GM13976 (cell line): ENCODE results near the gene KRTAP10-2.

ENCODE experiments used
- DNase-seq: peaks from one replicate; pipeline ENCODE4 v3.0.0; 2012; ENCODE audit warnings: low spot score
- in situ Hi-C: fragments of 300-500 bp; cut with MboI; formaldehyde crosslinking; loops from one replicate; pipeline ENCODE4 v1.12.0; 2022; ENCODE audit warnings: low sequenced_read_pairs, mixed read lengths, inconsistent platforms; ENCODE audit not compliant: unreplicated experiment
- TF ChIP-seq, protein P1 (sequence below): IDR thresholded peaks from 2 replicates; pipeline ENCODE4 v1.5.1; 2012; ENCODE audit warnings: borderline replicate concordance, mild to moderate bottlenecking; ENCODE audit not compliant: insufficient read depth; ENCODE audit errors: extremely low read depth, missing control alignments, control extremely low read depth

Gene KRTAP10-2

DNA sequence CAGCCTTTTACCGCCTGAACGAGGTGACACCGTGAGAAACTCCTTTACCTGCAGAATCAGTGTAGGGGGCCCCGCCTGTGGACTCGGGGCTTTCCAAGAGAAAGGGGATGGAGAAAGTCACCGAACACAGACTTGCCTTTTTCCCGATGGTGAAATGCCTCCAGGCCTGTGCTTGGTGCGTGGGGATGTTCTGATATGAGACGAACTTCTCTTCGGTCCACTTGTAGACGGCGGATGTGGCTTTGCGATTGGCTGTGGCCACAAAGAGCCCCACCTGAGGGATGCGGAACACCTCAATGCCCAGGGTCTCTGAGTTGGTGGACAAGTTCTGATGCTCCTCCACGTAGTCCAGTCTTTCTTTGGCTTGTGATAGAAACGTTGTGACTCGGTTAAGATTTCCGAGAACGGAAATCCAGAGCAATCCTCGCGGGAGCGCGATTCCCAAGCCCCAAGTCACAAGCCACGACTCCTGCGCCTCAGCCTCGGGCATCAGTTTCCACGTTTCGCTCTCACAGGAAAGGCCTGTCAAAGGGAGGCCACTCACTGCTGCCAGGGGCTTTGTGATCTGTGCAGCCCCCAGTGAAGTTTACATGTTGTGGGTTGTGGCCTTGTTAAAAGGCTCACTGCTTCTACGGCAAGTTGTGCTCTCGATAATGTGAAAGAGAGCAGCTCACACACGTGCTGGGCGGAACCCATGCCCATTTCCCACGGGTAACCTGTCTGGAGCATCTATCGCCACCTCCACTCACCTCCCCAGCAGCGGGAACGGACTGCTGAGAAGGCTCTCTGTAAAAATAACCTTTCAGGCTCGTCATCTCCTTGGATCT lies 23.9 kb downstream of the KRTAP10-2 start:
- DNase-seq = no peak
- TF ChIP-seq, protein P1, sequence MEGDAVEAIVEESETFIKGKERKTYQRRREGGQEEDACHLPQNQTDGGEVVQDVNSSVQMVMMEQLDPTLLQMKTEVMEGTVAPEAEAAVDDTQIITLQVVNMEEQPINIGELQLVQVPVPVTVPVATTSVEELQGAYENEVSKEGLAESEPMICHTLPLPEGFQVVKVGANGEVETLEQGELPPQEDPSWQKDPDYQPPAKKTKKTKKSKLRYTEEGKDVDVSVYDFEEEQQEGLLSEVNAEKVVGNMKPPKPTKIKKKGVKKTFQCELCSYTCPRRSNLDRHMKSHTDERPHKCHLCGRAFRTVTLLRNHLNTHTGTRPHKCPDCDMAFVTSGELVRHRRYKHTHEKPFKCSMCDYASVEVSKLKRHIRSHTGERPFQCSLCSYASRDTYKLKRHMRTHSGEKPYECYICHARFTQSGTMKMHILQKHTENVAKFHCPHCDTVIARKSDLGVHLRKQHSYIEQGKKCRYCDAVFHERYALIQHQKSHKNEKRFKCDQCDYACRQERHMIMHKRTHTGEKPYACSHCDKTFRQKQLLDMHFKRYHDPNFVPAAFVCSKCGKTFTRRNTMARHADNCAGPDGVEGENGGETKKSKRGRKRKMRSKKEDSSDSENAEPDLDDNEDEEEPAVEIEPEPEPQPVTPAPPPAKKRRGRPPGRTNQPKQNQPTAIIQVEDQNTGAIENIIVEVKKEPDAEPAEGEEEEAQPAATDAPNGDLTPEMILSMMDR = no peak
- in situ Hi-C loops = no loop called here

DNA sequence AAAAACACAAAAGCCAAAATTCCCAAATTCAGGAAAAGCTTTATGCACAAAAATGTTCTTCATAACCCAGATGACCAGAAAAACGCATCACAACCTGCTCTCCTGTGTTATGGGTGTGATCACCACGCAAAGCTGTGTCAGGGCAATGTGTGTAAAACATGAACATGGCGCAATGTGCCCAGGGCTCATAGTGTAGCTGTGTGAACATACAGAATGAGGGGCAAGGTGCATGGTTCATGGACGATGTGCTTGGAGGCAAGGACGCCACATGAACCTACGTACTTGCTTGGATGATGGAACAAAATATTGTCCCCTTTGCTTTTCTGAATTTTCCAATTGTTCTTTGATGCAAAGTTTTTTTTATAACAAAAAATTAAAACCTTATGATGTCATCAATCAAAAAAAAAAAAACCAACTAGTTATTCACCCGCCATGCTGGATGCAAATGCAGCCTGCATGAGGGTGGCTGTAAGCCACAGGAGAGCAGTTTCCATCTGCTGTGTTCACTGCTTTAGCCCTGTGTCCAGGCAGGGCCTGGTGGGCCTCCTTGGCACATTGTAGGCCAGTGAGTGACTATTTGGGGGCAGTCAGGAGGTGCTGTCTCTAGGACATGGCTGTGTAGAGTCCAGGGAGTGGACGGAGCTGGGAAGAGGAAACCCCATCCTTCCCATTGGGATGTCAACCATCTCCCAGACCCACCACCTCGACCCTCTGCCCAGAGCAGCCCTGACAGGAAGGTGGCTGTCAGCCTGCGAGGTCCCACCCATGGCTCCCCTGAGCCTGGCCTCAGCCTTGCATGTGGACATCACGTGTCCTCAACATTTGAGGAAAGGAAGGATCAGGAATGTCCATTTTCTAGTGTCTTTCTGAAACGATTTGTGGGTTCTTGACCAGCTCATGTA lies 25.0 kb downstream of the KRTAP10-2 start:
- DNase-seq = no peak
- in situ Hi-C loops = no loop called here
- TF ChIP-seq, protein P1 = no peak

DNA sequence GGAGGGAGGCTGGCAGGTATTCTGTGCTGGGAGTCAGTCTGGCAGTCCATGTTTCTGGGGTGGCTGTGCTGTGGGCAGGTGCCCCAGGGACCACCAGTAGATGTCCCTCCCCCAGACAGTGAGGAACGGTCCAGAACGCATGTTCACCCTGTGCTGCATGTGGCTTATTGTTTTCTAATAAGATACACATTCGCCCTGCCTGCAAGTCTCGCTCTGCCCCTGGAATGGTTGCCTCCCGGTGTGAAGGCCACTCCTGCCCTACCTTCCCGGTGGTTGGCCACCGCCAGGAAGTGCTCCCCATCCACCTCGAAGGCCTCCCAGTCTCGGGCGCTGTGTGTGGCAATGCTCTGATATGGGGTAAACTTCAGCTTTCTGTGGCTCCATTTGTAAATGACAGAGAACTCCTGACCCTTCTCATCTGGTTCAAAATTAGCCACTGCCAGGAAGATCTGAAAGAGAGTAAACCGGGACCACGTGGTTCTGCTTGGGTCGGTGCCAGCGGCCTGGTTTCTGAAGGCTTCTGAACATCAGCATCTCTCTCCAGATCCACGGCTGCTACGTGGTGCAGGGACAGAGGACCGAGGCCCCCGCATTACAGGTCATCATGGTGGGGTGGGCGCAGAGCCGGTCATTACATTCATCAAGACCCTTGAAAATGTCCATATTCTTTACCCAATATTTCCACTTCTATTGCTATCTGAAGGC lies 25.8 kb downstream of the KRTAP10-2 start:
- no peak for DNase-seq
- TF ChIP-seq, protein P1 = no peak
- in situ Hi-C loops = no loop called here

DNA sequence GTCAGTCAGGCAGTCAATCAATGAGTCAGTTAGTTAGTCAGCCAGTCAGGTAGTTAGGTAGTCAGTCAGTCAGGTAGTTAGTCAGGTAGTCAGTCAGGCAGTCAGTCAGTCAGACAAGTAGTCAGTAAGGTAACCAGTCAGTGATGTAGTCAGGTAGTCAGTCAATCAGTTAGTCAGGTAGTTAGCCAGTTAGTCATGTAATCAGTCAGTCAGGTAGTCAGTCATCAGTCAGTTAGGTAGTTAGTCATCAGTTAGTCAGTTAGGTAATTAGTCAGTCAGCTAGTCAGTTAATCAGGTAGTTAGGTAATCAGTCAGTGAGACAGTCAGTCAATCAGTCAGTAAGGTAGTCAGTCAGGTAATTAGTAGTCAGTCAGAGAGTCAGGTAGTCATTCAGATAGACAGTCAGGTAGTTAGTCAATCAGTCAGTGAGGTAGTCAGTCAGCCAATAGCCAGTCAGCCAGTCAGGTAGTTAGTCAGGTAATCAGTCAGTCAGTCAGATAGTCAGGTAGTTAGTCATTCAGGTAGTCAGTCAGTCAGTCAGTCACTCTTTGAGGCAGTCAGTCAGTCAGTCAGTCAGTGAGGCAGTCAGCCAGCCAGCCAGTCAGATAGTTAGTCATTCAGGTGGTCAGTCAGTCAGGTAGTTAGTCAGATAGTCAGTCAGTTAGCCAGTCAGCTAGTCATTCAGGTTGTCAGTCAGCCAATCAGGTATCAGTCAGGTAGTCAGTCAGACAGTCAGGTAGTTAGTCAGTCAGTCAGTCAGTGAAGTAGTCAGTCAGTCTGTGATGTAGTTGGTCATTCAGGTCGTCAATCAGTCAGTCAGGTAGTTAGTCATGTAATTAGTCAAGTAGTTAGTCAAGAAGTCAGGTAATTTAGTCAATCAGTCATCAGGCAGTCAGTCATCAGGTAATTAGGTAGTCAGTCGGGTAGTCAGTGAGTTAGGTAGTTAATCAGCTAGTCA lies 26.6 kb downstream of the KRTAP10-2 start:
- in situ Hi-C loops = no loop called here
- TF ChIP-seq, protein P1 = no peak
- no peak for DNase-seq

DNA sequence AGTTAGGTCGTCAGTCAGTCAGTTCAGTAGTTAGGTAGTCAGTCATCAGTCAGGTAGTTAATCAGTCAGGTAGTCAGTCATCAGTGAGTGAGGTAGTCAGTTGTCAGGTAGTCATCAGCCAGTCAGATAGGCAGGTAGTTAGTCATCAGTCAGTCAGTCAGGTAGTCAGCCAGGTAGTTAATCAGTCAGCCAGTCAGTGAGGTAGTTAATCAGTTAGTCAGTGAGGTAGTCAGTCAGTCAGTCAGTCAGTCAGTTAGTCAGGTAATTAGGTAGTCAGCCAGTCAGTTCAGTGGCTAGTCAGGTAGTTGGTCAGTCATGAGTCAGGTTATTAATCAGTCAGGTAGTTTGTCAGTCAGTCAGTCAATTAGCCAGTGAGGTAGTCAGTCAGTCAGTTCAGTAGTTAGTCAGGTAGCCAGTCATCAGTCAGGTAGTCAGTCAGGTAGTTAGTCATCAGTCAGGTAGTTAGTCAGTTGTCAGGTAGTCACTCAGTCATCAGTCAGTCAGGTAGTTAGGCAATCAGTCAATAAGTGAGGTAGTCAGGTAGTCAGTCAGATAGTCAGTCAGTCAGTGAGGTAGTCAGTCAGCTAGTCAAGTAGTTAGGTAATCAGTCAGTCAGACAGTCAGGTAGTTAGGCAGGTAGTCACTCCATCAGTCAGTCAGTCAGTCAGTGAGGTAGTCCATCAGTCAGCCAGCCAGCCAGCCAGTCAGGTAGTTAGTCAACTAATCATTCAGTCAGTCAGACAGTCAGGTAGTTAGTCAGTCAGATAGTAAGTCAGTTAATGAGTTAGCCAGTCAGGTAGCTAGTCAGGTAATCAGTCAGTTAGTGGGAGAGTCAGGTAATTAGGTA lies 27.5 kb downstream of the KRTAP10-2 start:
- TF ChIP-seq, protein P1 = no peak
- in situ Hi-C loops = no loop called here

More for the DNA sequence above, 27.5 kb downstream of the KRTAP10-2 start:
- no peak for DNase-seq
